ENCODE measurements around the gene SLC39A11.
"Not testable (repeated sequence)": the region's sequence is repeated elsewhere in the genome, so short reads cannot be mapped to it uniquely, and the experiment has no call there.

The SLC39A11 gene

DNA sequence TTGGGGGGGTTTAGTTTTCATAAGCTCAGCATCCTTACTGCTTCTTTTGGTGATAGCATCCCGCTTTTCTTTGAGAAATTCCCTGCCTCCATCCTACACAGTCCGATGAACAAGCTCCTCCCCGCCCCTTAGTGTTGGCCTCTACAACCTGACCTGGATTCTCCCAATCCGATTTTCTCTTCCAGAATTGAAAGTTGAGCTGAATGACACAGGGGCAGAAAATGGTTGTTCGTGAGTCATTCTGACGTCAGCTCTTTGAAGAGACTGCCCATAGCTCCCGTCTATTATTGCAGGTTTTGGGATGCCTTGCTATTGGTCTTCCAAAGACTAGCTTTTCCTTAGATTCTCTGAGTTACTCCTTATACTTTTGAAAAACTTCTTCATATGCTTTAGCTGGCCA is 279.7 kb downstream of the SLC39A11 start:
- DNase-seq: no peak

- DNase-seq: no peak
Measured at GRCh38 chr17:72811976-72812687, 280.4 kb downstream of the SLC39A11 start.

DNA sequence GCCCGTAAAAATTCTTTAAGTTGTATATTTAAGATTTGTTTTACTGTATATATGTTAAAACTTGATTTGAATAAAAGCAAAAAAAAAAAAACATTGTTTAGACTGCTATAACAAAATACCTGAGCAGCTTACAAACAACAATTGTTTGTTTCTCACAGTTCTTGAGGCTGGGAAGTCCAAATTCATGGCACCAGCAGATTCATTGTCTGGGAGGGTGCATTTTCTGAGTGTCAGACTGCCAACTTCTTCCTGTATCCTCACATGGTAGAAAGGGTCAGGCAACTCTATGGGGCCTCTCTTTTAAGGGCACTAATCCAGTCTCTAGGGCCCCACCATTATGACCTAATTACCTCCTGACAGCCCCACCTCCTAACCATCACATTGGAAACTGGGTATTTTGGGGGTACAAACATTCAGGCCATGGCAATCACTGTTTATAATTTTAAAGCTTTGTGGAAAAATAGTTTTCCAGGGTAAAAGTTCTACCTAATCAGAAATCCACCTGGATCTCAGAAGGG is 281.4 kb downstream of the SLC39A11 start:
- DNase-seq: no peak

- DNase-seq: no peak
Measured at GRCh38 chr17:72806011-72806410, 286.5 kb downstream of the SLC39A11 start.

DNA sequence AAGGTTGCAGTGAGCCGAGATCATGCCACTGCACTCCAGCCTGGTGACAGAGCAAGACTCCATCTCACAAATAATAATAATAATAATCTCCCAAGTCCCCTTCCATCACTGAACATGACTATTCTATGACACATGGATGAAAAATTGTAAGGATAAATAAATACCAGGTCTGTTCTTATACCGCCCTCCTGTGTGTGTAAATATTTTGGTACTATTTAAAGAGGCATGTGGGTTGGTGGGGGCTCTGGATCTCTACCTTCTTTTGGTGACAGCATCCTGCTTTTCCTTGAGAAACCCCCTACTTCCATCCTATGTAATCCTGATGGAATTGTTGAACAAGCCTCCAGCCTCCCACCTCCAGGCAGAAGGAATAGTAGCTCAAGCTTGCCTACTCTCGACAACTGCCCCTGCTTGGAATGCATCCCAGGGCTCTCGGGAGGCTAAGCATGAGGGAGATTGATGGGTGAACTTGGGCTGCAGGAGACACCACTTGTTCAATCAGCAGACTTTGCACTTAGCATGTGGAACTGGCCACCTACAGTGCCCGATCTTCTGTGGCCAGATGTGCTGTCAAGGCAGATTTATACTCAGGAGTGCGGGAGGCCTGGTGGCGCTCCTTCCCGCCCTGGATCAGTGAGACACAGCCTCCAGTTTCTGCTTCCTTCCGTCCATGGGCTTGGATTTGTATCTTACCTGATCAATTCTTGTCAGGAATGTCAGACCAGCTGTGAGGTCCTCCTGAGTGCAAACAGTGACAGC is 287.4 kb downstream of the SLC39A11 start:
- DNase-seq: no peak

- no peak for DNase-seq
Measured at GRCh38 chr17:72802726-72803125, 289.8 kb downstream of the SLC39A11 start.

- DNase-seq: no peak
Measured at GRCh38 chr17:72797142-72797541, 295.3 kb downstream of the SLC39A11 start.

DNA sequence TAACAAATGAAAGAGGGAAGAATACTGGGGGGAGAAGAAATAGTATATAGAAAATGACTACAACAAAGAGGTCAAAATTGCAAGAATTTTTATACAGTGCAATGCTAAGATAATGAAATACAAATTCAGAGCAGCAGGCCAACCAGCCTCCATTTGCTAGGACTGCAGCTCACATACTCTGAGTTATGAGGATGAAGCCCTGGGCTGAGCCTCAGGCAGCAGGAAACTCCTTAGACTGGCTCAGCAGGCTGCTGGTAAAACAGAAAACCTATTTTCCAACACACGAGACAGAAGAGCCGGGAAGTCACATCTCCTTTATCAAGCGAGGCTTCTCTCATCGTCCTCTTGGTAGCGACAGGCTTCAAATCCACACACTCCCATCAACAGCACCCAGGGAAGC is 296.5 kb downstream of the SLC39A11 start:
- DNase-seq: no peak

- DNase-seq: no peak
Measured at GRCh38 chr17:72794152-72794551, 298.3 kb downstream of the SLC39A11 start.

DNA sequence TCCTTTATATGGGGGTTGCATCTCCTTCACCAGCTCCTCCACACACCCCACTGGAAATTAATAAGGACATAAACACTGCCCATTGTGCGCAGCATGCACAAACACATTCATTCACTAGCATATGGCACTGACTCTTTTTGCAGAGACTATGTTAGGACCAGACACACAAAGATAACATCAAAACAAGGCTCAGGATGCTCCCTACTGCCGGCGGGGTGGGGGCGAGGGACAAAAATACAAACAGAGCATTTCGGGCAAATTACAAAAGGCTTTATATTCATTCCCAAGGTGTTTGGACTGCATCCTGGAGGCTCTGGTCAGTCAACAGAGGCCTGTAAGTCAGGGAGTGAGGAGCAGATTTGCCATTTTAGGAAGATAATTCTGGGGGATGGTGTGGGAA is 299.7 kb downstream of the SLC39A11 start:
- DNase-seq: no peak

DNA sequence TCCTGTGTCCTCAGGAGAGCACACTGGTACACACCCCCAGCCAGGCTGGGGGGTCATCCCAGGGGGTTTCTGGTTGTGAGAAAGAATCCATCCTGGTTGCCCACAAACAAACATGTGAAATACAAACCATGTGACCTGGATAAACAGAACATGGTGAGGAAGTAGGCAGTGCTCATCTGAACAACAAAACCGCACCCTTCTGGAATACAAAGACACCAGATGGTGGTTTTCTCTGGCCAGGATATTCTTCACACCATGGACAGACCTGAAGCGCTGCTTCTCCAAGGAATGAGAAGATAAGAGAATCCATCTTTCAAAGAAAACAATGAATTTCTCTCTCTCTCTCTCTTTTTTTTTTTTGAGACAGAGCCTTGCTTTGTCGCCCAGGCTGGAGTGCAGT is 302.3 kb downstream of the SLC39A11 start:
- no peak for DNase-seq

DNA sequence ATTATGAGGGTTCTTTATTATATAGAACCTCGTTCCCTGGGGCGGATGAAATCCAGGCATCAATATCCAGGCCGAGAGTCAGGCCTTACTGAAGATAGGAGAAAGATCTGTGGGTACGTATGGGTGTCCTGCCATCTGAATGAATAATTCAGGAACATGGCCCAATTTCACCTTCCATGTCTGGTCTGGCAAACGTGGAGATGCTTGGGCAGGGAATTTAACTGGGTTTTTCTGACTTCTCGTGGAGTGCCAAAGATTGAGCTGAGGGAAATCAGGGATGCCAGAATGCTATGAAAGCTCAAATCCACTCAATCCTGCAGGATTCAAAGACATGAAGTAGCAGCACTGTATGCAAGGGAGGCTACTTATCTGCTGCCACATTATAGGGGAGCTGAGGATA is 302.8 kb downstream of the SLC39A11 start:
- no peak for DNase-seq

DNA sequence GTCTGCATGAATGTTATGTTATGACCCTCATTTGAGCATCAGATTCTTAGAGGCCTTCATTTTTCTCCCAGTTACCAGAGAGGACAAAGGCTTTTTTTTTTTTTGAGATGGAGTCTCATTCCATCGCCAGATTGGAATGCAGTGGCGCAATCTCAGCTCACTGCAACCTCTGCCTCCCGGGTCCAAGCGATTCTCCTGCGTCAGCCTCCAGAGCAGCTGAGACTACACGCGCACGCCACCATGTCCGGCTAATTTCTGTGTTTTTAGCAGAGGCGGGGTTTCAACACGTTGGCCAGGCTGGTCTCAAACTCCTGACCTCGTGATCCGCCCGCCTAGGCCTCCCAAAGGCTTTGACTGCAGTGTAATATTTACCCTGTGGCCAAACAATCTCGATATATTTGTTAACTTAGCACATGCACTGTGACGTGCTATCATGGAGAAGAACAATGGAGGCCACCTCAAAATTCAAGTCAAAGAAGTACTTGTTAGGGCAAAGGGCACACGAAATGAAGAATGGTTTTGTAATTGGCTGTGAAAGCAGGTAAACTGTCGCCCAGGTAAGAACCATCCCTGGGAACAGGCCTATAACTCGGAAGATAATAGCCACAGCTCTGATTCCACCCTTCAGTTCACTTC is 303.4 kb downstream of the SLC39A11 start:
- DNase-seq: no peak

GRCh38 chr17:72786209-72786608 is 306.3 kb downstream of the SLC39A11 start:
- DNase-seq: no peak

GRCh38 chr17:72782985-72783701 is 309.3 kb downstream of the SLC39A11 start:
- no peak for DNase-seq

- not testable (repeated sequence) for DNase-seq
Measured at GRCh38 chr17:72782437-72782836, 310.1 kb downstream of the SLC39A11 start.

DNA sequence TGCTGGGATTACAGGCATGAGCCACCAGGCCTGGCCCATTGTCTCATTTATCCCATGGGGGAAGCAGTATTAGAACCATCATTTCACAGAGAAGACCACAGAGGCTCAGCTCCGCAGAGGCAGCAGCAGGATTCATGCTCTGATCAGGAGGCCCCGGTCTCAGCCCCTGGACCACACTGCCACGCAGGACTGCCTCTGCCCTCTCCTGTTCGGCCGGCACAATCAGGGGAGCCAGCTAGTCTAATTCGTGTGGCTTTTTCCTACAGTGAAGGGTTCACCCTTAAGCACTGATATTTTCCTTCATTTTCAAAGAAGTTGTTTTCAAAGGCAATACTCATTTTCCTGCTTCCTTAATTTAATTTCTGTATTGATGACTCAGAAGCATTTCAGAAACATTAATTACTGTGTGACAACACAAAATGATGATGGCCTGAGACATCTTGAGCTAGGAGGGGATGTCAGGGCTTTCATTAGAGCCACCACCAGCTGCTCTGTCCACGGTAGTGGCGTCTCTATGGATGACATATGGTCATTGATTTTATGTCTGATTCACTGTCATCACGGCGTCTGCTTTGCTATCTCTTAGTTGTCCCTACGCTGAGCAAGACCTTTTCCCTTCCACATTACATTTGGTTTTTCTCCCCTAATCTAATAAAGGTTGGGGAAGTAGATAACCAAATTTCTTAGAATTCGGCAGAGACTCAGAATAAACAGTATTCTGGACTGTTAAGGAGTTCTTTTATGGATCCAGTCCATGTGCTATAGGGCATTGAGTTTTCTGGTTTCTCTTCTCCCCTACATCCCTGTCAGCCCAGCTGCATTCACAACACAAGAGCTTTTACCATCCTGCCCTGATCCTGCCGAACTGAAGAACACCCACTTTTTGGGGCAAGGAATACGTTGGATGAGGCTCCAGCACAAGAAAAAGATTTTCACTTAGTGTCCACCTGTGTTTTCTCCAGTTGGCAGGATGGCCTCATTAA is 314.0 kb downstream of the SLC39A11 start:
- peak; percentile 14 for DNase-seq

DNA sequence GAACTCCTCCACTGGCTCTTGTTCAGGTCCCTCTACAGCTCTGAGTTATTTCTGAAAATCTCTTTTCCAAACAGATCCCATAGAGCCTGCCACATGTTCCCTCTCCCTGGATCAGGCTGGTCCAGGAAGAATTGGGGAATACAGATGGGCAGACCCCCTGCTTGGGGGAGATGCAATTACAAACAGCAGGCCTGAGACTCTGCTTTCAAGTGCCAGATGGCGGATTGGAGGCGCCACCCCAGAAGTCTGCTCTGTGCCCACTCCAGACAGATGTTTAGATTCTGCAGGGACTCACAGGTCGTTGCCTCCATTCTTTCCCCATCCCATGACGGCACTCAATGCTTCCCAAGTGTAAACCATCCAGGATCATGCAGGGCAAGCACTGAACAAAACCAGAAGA is 316.6 kb downstream of the SLC39A11 start:
- no peak for DNase-seq

DNA sequence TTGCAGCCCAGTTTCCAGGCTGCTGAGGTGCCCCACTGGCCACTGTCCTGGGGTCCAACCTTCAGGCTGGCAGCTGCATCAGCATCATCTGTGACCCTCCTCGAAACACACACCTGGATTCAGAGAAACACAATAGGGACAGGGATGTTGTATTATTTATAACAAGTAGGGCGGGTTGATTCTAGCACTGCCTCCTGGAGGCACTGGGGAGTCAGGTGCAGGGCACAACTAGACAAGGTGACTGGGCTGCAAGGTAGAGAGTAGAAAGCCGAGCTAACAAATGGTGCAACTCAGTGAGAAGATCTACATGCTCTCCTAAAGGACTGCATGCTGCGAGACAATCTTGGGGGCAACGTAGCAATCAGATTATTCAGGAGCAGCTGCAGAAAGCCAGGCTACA is 317.3 kb downstream of the SLC39A11 start:
- no peak for DNase-seq

- peak; percentile 12 for DNase-seq
Measured at GRCh38 chr17:72774236-72774635, 318.3 kb downstream of the SLC39A11 start.

DNA sequence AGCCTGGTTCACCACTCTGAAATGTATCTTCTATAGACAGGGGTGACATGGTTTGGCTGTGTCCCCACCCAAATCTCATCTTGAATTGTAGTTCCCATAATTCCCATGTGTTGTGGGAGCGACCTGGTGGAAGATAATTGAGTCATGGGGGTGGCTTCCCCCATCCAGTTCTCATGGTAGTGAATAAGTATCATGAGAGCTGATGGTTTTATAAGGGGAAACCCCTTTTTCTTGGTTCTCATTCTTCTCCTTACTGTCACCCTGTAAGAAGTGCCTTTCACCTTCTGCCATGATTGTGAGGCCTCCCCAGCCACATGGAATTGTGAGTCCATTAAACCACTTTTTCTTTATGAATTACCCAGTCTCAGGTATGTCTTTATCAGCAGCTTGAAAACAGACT is 319.3 kb downstream of the SLC39A11 start:
- DNase-seq: not testable (repeated sequence)

- no peak for DNase-seq
Measured at GRCh38 chr17:72772331-72772821, 320.1 kb downstream of the SLC39A11 start.

Measured in NCI-H2227 treated with DMSO at 0.1 percent for 48 hours (cell line).